Activated effector memory CD4-positive, alpha-beta T cell treated with Interleukin-2 at 50 U/mL for 16 hours (primary cell): ENCODE data around the gene HIRIP3.
"Not testable (repeated sequence)": the region's sequence is repeated elsewhere in the genome, so short reads cannot be mapped to it uniquely, and the experiment has no call there.

Experiments
- DNase-seq: peaks from one replicate; pipeline ENCODE4 v3.0.0-alpha.2; 2020

The HIRIP3 gene

GRCh38 chr16:29982560-29983419, 12.6 kb downstream of the HIRIP3 start:
- no peak for DNase-seq

GRCh38 chr16:29978564-29979270, 16.7 kb downstream of the HIRIP3 start:
- no peak for DNase-seq

GRCh38 chr16:29978081-29978480, 17.3 kb downstream of the HIRIP3 start:
- no peak for DNase-seq

- no peak for DNase-seq
Observed at GRCh38 chr16:29977063-29977825, 18.2 kb downstream of the HIRIP3 start.

- DNase-seq = no peak
Observed at GRCh38 chr16:29975811-29976511, 19.5 kb downstream of the HIRIP3 start.

GRCh38 chr16:29975134-29975538, 20.3 kb downstream of the HIRIP3 start:
- DNase-seq = no peak

GRCh38 chr16:29974291-29975133, 20.9 kb downstream of the HIRIP3 start:
- DNase-seq = no peak

GRCh38 chr16:29973384-29974246, 21.8 kb downstream of the HIRIP3 start, which contains the start of gene TAOK2:
Gene TAOK2 (plus strand): TSS chr16:29973868. CDS start chr16:29977773, 3,905 bp downstream.
- peak; percentile 93 for DNase-seq

GRCh38 chr16:29972992-29973383, 22.4 kb downstream of the HIRIP3 start:
- no peak for DNase-seq

GRCh38 chr16:29972500-29972899, 22.9 kb downstream of the HIRIP3 start:
- DNase-seq = no peak

GRCh38 chr16:29971304-29971703, 24.1 kb downstream of the HIRIP3 start:
- no peak for DNase-seq

GRCh38 chr16:29968205-29968604, 27.2 kb downstream of the HIRIP3 start:
- DNase-seq = no peak

GRCh38 chr16:29963021-29963743, 32.2 kb downstream of the HIRIP3 start:
- DNase-seq = no peak

GRCh38 chr16:29962344-29962994, 32.9 kb downstream of the HIRIP3 start:
- DNase-seq = no peak

GRCh38 chr16:29961479-29962343, 33.7 kb downstream of the HIRIP3 start, which contains the start of gene TMEM219:
Gene TMEM219 (plus strand): TSS chr16:29962079. CDS start chr16:29963144, 1,065 bp downstream.
- DNase-seq = peak; percentile 94

GRCh38 chr16:29961127-29961478, 34.3 kb downstream of the HIRIP3 start:
- DNase-seq = no peak

- DNase-seq = not testable (repeated sequence)
Observed at GRCh38 chr16:29959821-29960220, 35.6 kb downstream of the HIRIP3 start.

- DNase-seq = no peak
Observed at GRCh38 chr16:29959293-29959692, 36.1 kb downstream of the HIRIP3 start.
